Neural progenitor cell (in vitro differentiated cells): ENCODE results near the gene CBY2. TPM values are rescaled to one million over a fixed set of nuclear protein-coding genes. Genes with fewer than 3 reads are reported as not detected.

ENCODE experiments used
- DNase-seq: peaks from one replicate; pipeline ENCODE4 v3.0.0-alpha.2; 2016; ENCODE audit warnings: low spot score
- H2AFZ ChIP-seq: fragments of 200-600 bp; sonication (generic); replicated peaks from 2 replicates; pipeline ENCODE4 v1.6.1; 2016; ENCODE audit warnings: antibody characterized with exemption
- H3F3A ChIP-seq: fragments of 200-600 bp; sonication (generic); 2 replicates; pipeline ENCODE4 v1.6.1; 2016; ENCODE audit warnings: antibody characterized with exemption, low read depth
- H3K27ac ChIP-seq: fragments of 200-600 bp; sonication (generic); 2 replicates; pipeline ENCODE4 v1.5.1; 2016; ENCODE audit warnings: mild to moderate bottlenecking
- H3K27me3 ChIP-seq: fragments of 200-600 bp; sonication (generic); 2 replicates; pipeline ENCODE4 v1.6.1; 2016; ENCODE audit warnings: mild to moderate bottlenecking, moderate library complexity
- H3K36me3 ChIP-seq: fragments of 200-600 bp; sonication (generic); 2 replicates; pipeline ENCODE4 v1.5.1; 2016
- H3K4me1 ChIP-seq: fragments of 200-600 bp; sonication (generic); 2 replicates; pipeline ENCODE4 v1.6.1; 2016; ENCODE audit warnings: mixed run types
- H3K4me2 ChIP-seq: fragments of 200-600 bp; sonication (generic); 2 replicates; pipeline ENCODE4 v1.6.1; 2016
- H3K4me3 ChIP-seq: fragments of 200-600 bp; sonication (generic); 2 replicates; pipeline ENCODE4 v1.5.1; 2016
- H3K79me2 ChIP-seq: fragments of 200-600 bp; sonication (generic); 2 replicates; pipeline ENCODE4 v1.6.1; 2016; ENCODE audit warnings: low read depth
- H3K9ac ChIP-seq: fragments of 200-600 bp; sonication (generic); 2 replicates; pipeline ENCODE4 v1.6.1; 2016
- H3K9me3 ChIP-seq: fragments of 200-600 bp; sonication (generic); 2 replicates; pipeline ENCODE4 v1.5.1; 2016; ENCODE audit warnings: low read depth
- H4K20me1 ChIP-seq: fragments of 200-600 bp; sonication (generic); 2 replicates; pipeline ENCODE4 v1.6.1; 2016; ENCODE audit warnings: low read depth
- H3K27ac Mint-ChIP-seq: 3 replicates; pipeline ENCODE4 v1.8.0; 2021; ENCODE audit warnings: mixed read lengths
- H3K27me3 Mint-ChIP-seq: 2 replicates; pipeline ENCODE4 v1.8.0; 2022; ENCODE audit warnings: low read depth, mild to moderate bottlenecking, inconsistent platforms, moderate library complexity, mixed read lengths; ENCODE audit not compliant: insufficient read depth
- H3K36me3 Mint-ChIP-seq: 3 replicates; pipeline ENCODE4 v1.8.0; 2021; ENCODE audit warnings: mixed read lengths
- H3K4me1 Mint-ChIP-seq: 3 replicates; pipeline ENCODE4 v1.8.0; 2021; ENCODE audit warnings: mixed read lengths
- H3K4me3 Mint-ChIP-seq: 3 replicates; pipeline ENCODE4 v1.8.0; 2021; ENCODE audit warnings: mild to moderate bottlenecking, moderate library complexity, mixed read lengths
- H3K9me3 Mint-ChIP-seq: 3 replicates; pipeline ENCODE4 v1.8.0; 2020; ENCODE audit warnings: mixed read lengths
- EZH2 ChIP-seq: fragments of 200-600 bp; sonication (generic); IDR thresholded peaks from 2 replicates; pipeline ENCODE4 v1.6.1; 2017; ENCODE audit warnings: antibody characterized with exemption, mild to moderate bottlenecking, moderate library complexity
- EZH2phosphoT487 ChIP-seq: fragments of 200-600 bp; sonication (generic); IDR thresholded peaks from 2 replicates; pipeline ENCODE4 v1.6.1; 2017; ENCODE audit warnings: antibody characterized with exemption
- total RNA-seq: library from RNA; depleted of rRNA; stranded (reverse); fragments of >200 nt; gene quantifications from 2 replicates; pipeline ENCODE4 v1.2.3, GENCODE V29; 2015; ENCODE audit warnings: low replicate concordance
- TF ChIP-seq, protein P1 (sequence below): fragments of 200-600 bp; sonication (generic); IDR thresholded peaks from 2 replicates; pipeline ENCODE4 v1.5.1; 2017; ENCODE audit warnings: antibody characterized with exemption, mild to moderate bottlenecking

CBY2 gene
- total RNA-seq, 1 donor from 2014 or later, result not detected

GRCh38 chr13:45713721-45714120 lies 11.6 kb downstream of the CBY2 start:
- Histone ChIP-seq H3K4me3 (no peak overlapping the region), H2AFZ (no peak overlapping the region), H4K20me1 (no peaks in the 10 kb centered on the region), H3K79me2 (no peaks in the 10 kb centered on the region), H3K27me3 (no peaks in the 10 kb centered on the region), H3K4me2 (no peak overlapping the region), H3K36me3 (no peaks in the 10 kb centered on the region), H3K9ac (no peak overlapping the region), H3K27ac (no peak overlapping the region), H3K4me1 (peaks cover 11% of the 10 kb centered on the region), H3F3A (peaks cover 5% of the 10 kb centered on the region), H3K9me3 (no peaks in the 10 kb centered on the region)
- peaks cover 7% of the 10 kb centered on the region for H3K4me1 Mint-ChIP-seq
- no peak for DNase-seq
- H3K4me3 Mint-ChIP-seq, result no peak overlapping the region
- no peaks in the 10 kb centered on the region for H3K36me3 Mint-ChIP-seq
- no peaks in the 10 kb centered on the region for H3K27me3 Mint-ChIP-seq
- TF ChIP-seq, protein P1, sequence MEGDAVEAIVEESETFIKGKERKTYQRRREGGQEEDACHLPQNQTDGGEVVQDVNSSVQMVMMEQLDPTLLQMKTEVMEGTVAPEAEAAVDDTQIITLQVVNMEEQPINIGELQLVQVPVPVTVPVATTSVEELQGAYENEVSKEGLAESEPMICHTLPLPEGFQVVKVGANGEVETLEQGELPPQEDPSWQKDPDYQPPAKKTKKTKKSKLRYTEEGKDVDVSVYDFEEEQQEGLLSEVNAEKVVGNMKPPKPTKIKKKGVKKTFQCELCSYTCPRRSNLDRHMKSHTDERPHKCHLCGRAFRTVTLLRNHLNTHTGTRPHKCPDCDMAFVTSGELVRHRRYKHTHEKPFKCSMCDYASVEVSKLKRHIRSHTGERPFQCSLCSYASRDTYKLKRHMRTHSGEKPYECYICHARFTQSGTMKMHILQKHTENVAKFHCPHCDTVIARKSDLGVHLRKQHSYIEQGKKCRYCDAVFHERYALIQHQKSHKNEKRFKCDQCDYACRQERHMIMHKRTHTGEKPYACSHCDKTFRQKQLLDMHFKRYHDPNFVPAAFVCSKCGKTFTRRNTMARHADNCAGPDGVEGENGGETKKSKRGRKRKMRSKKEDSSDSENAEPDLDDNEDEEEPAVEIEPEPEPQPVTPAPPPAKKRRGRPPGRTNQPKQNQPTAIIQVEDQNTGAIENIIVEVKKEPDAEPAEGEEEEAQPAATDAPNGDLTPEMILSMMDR, result no peak
- TF ChIP-seq EZH2 (no peak), EZH2phosphoT487 (no peak)
- H3K27ac Mint-ChIP-seq, result no peak overlapping the region
- H3K9me3 Mint-ChIP-seq, result peaks cover 3% of the 10 kb centered on the region

DNA sequence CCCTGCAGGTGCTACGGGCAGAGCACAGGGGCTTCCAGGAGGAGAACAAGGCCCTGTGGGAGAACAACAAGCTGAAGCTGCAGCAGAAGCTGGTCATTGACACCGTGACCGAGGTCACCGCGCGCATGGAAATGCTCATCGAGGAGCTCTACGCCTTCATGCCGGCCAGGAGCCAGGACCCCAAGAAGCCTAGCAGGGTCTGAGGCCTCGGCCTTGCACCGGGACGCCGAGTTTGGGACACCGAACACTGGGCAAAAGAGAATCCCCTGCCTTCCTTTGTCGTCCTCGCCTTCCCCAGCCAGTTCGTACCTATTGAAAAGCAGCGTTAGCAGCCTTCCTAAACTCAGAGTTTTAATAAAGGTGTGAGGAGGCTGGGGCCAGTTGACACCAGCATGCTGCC lies 12.1 kb downstream of the CBY2 start:
- peaks cover 11% of the 10 kb centered on the region for H3K4me1 ChIP-seq
- no peaks in the 10 kb centered on the region for H3K27me3 ChIP-seq

DNA sequence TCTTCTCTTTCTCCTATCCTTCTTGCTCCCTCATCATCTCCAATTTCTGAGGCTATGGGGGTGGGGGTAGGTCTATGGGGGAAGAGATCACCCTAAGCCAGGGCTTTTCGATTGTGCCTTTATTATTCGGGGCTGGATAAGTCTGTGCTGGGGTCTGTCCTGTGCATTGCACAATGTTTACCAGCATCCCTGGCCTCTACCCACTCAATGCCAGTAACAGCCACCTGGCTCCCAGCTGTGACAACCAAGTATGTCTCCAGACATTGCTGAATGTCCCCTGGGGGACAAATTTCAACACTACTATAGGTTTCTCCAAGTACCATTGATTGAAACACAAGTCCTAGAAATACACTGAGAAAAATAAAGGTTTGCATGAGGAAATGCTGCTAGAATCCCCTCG lies 13.2 kb downstream of the CBY2 start:
- Mint-ChIP-seq H3K27me3 (no peaks in the 10 kb centered on the region), H3K36me3 (no peaks in the 10 kb centered on the region), H3K4me3 (no peak overlapping the region), H3K4me1 (peaks cover 8% of the 10 kb centered on the region), H3K9me3 (peaks cover 3% of the 10 kb centered on the region), H3K27ac (no peak overlapping the region)
- Histone ChIP-seq H3K27ac (no peak overlapping the region), H3F3A (peaks cover 5% of the 10 kb centered on the region), H3K9me3 (no peaks in the 10 kb centered on the region), H3K4me1 (peaks cover 11% of the 10 kb centered on the region), H2AFZ (no peak overlapping the region), H3K79me2 (no peaks in the 10 kb centered on the region), H3K4me3 (no peak overlapping the region), H3K4me2 (no peak overlapping the region), H3K9ac (no peak overlapping the region), H3K27me3 (no peaks in the 10 kb centered on the region), H4K20me1 (no peaks in the 10 kb centered on the region), H3K36me3 (no peaks in the 10 kb centered on the region)
- no peak for DNase-seq
- TF ChIP-seq, protein P1, result no peak
- TF ChIP-seq EZH2, result no peak
- no peak for TF ChIP-seq EZH2phosphoT487

More for the DNA sequence above, 12.1 kb downstream of the CBY2 start:
- Histone ChIP-seq H3K9me3 (no peaks in the 10 kb centered on the region), H3K27ac (no peak overlapping the region), H4K20me1 (no peaks in the 10 kb centered on the region), H3K36me3 (no peaks in the 10 kb centered on the region), H3F3A (peaks cover 5% of the 10 kb centered on the region), H3K9ac (no peak overlapping the region), H3K79me2 (no peaks in the 10 kb centered on the region), H3K4me2 (no peak overlapping the region), H2AFZ (no peak overlapping the region), H3K4me3 (no peak overlapping the region)
- TF ChIP-seq EZH2phosphoT487, result no peak
- TF ChIP-seq, protein P1, result no peak
- no peak for TF ChIP-seq EZH2
- Mint-ChIP-seq H3K4me1 (peaks cover 8% of the 10 kb centered on the region), H3K27me3 (no peaks in the 10 kb centered on the region), H3K4me3 (no peak overlapping the region), H3K9me3 (peaks cover 3% of the 10 kb centered on the region), H3K27ac (no peak overlapping the region), H3K36me3 (no peaks in the 10 kb centered on the region)
- DNase-seq, result no peak
